NCI-H2081 (cell line): ENCODE data around the gene LRRC4C.

Source experiments
- DNase-seq, 2 experiments: peaks; one replicate each; lab custom pipeline; 2025; lab: John Stamatoyannopoulos, UW

The LRRC4C gene

DNA sequence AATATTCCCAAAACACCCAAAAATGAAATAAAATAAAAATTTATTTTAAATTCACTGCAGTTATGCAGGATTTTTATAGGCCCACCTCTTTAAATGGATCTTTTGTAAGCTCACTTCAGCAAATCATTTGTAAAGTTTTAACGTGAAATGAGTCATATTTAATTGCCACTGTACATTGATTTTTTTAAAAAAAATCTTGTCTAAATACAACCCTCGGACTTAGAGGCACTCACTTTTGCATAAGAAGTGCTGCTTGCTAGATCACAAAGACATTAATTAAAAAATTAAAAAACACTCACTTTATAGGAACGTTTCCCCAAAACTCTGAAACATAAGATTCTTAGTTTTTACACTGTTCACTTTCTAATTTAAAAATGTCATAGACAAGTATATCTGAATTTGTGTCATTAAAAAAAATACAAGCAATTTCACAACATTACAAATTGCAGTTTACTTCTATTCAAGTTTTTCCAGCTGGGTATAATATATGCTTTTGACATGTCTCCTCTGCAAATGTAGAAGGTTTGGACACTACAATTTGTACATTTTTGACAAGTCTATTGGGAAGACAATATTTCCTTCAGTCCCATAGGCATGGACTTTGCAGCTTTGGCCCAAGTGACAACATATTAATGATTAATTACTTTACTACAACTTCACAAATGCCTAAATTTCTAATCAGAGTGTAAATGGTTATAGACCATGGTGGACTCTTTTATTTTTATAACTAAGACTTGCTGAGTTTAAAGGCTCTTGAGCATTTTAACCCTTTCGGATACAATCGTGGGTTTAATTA lies 1088.4 kb downstream of the LRRC4C start:
- no peak for DNase-seq

DNA sequence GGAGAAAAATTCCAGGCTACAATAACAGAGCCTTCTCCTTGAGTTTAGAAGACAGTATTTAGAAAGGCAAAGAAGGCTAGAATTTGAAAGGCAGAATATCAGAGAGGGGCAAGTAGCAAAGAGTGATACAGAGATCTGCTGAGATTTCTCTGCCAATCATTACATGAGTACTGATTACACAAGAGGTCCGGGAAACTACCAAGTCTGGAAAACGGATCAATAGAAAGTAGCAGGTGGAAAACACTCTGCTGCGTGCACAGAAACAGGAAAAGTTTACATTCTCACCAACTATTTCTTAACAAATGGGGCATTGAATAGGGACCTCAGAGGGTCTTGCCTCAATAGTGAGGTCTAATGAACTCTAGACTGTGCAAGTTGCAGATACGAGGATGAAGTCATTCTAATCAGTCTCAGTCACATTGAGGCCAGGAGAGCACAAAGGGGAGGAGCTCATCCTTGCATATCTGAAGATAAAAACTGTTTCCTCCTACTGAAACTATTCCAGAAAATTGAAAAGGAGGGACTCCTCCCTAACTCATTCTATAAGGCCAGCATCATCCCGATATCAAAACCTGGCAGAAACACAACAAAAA lies 1099.2 kb downstream of the LRRC4C start:
- no peak for DNase-seq

GRCh38 chr11:40354121-40354520 lies 1105.3 kb downstream of the LRRC4C start:
- DNase-seq = no peak

- no peak for DNase-seq
These were observed 1118.5 kb downstream of the LRRC4C start for GRCh38 chr11:40340911-40341310.

- no peak for DNase-seq
These were observed 1120.7 kb downstream of the LRRC4C start for GRCh38 chr11:40338739-40339138.

GRCh38 chr11:40338062-40338461 lies 1121.4 kb downstream of the LRRC4C start:
- DNase-seq = no peak

DNA sequence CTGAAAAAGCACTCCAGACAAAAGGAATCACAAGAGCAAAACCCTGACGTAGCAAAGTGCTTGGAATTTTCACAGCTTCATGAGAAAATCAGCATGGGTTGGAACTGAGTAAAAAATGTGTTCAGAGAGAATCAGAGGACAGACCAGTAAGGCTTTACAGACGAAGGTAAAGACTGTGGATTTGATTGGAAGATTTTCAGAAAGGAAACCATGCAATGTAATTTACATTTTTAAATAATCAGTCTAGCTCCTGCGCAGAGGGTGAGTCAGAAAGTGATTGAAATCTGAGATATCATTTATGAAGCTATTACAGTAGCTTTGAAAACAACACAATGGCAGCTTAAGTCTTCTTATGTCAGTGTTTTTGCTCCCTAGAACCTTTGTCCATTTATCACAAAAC lies 1122.3 kb downstream of the LRRC4C start:
- DNase-seq = no peak

- peak in 1 of 2 experiments; percentile 46 for DNase-seq
These were observed 1130.4 kb downstream of the LRRC4C start for GRCh38 chr11:40328890-40329614.

GRCh38 chr11:40323241-40323640 lies 1136.2 kb downstream of the LRRC4C start:
- DNase-seq = no peak

DNA sequence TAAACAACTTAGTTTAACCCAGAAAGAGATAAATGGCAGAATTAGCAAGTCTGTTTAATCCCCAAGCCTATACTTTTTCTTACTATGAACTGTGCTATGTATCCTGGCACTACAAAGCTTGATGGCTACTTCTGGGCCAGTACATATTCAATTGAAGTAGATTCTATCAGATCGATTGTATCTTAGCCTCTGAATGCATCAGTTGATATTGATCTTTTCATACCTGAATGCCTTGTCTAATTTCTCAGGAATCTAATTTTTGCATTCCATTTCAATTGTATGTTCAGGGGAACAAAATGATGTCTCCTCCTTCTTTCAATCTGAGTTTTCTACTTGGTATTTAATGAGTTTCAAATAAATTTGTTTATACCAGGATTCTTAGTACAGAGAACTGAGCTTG lies 1137.9 kb downstream of the LRRC4C start:
- no peak for DNase-seq

- DNase-seq = no peak
These were observed 1143.3 kb downstream of the LRRC4C start for GRCh38 chr11:40316171-40316570.

DNA sequence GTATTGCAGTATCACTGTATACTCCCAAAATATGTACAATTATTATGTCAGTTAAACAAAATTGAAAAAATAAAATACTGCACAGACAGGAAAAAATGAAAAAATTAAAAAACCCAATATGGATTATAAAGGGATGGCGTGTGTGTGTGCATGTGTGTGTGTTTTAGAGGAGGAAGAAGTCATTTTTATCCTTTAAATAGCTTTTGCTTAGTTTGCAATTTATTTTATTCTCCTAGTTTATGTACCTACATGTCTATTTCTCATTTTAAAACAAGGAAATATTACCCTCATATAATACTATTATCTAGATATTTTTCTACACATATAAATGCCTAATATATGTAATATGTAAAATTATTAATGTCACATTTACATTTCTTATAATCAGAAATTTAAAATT lies 1144.3 kb downstream of the LRRC4C start:
- no peak for DNase-seq

DNA sequence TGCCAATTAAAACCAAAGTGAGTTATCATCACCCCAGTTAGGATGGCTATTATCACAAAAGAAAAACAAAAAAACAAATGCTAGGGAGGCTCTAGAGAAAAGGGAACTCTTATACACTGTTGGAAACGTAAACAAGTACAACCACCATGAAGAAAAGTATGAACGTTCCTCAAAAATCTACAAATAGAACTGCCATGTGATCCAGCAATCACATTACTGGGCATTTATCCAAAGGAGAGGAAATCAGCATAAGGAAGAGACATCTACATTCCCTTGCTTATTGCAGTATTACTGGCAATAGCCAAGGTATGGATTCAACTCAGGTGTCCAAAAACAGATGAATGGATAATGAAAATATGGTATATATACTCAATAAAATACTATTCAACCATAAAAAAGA lies 1145.1 kb downstream of the LRRC4C start:
- DNase-seq = no peak

GRCh38 chr11:40306938-40307548 lies 1152.4 kb downstream of the LRRC4C start:
- peak; percentile 38 to 54 for DNase-seq

DNA sequence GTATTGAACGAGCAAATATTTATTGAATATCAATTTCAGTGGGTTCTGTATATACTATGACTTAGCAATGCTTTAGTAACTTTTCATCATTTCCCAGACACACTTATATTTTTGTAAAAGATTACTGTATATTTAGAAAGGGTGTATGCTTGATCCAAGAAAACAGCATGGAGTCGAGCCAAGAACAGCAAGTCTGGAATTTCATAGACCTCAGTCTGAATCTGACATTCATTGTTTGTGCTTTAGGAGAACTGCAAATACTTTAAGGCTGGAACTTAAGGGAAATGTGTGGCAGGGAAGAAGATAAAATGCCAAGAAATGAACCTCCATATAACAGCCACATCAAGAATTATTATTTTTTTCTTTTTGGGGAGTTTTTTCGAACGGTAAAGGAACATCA lies 1156.8 kb downstream of the LRRC4C start:
- DNase-seq = no peak

- DNase-seq = no peak
These were observed 1164.0 kb downstream of the LRRC4C start for GRCh38 chr11:40295466-40295865.

- no peak for DNase-seq
These were observed 1164.7 kb downstream of the LRRC4C start for GRCh38 chr11:40294741-40295140.

GRCh38 chr11:40294349-40294735 lies 1165.1 kb downstream of the LRRC4C start:
- no peak for DNase-seq

DNA sequence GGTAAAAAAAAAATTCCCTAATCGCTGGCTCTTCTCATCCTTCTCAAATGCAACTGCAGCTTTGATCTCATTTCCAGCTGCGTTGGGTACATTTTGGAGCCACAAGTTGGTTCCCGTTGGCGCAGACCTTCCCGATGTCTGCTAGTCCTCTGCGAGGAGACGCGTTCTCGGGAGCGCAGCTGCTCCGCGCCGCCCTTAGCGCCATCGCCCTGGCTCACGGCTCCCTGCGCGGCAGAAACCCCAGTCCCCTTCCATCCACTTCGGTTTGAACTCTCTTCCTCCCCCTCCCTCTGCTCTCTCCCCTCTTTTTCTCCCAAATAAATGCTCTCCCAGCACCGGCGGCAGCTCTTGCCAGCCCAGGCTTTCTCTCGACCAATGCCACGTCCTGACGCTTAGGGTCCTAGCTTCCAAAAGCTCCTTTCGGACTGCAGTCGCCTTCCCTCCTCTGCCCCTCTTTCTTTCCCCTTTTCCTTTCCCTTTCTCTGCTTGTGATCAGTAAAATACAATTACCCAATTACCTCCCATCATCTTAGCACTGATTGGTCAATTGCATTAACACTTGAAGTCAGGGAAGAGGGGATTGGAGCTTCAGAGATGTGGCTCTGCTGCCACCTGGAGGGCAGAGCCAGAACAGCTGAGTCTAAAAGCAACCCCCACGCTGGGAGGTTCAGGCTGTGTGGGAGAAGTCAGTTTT lies 1165.7 kb downstream of the LRRC4C start:
- DNase-seq = peak; percentile 67 to 88

DNA sequence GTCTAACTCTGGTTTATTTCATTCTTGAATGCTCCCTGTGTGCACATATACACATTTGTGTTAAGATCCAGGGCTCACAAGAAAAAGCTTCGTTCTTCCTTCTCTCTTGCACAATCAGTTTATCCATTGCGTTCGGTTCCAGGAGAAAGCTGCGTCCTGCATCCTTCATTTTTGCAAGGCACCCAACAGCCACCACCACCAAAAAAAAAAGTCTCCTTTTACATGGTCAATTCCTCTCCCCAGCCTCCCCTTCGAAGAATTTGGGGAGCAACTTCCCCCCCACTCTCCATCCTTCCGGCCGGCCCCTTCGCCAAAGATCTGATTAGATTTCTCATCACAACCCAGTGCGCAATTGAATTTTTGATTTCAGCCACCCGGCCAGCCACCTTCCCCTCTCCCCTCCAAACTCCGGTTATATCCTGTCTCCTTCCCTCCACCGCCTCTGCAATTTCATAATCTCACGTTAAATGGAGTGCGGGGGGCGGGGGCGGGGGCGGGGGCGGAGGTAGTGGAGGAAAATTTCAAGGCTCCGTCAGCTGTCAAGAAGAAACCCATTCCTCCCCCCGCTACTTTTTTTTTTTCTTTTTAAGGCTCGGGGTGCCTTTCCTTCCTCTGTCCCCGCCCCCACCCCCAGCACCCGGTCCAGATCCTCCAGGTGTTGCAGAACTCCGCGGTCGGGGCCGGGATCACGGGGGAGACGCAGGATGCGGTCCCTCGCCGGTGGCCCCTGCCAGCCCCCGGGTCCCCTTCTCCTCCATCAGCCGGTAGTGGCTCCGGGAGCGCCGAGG lies 1166.5 kb downstream of the LRRC4C start:
- DNase-seq = peak in 1 of 2 experiments; percentile 6

DNA sequence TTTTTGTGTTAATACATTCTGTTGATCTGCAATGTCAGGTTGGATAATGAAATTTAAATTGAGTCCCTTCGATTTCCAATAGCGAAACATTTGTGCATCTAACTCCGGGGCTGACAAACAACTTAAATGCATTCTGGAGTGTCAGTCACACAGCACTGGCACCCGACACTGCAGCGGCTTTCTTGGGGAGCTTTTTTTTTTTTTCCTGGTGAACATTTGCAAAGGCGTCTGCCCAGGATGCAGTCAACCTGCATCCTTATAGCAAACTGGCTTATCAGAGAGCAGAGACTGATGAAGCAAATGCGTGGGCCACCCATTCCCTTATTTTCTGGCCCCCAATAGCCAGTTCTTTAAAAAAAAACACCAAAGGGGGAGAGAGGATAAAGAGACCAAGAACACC lies 1167.7 kb downstream of the LRRC4C start:
- no peak for DNase-seq
